HFFc6 (cell line): Measurements from ENCODE around the gene NLGN1. TPM values are rescaled to one million over a fixed set of nuclear protein-coding genes. Genes with fewer than 3 reads are reported as not detected.

Experiments used
- DNase-seq: peaks from one replicate; pipeline ENCODE4 v3.0.0-alpha.2; 2018
- H3K27ac Mint-ChIP-seq: 2 replicates; pipeline ENCODE4 v1.8.0; 2020; ENCODE audit warnings: mild to moderate bottlenecking, mixed read lengths
- H3K27me3 Mint-ChIP-seq: 2 replicates; pipeline ENCODE4 v1.8.0; 2021; ENCODE audit warnings: mild to moderate bottlenecking, moderate library complexity, mixed read lengths; ENCODE audit not compliant: insufficient read depth
- H3K36me3 Mint-ChIP-seq: 2 replicates; pipeline ENCODE4 v1.8.0; 2021; ENCODE audit warnings: low read depth, mixed read lengths
- H3K4me1 Mint-ChIP-seq: 2 replicates; pipeline ENCODE4 v1.8.0; 2020; ENCODE audit warnings: low read depth, mixed read lengths
- H3K4me3 Mint-ChIP-seq: 2 replicates; pipeline ENCODE4 v1.8.0; 2020; ENCODE audit warnings: mild to moderate bottlenecking, moderate library complexity, mixed read lengths
- H3K9me3 Mint-ChIP-seq: 2 replicates; pipeline ENCODE4 v1.8.0; 2020; ENCODE audit warnings: mild to moderate bottlenecking, mixed read lengths
- total RNA-seq, 6 experiments: library from RNA; stranded (reverse); fragmentation: NEBNext Ultra II Directional; extraction: Animal tissue kit (Norgen Biotek cat#: 25700); gene quantifications; 2 replicates in 1 of 6; 3 replicates in 5 of 6; pipeline ENCODE4 v1.2.3, GENCODE V29; 2021
- TF ChIP-seq, protein P1 (sequence below): fragments of 200-600 bp; sonication (generic); IDR thresholded peaks from 2 replicates; pipeline ENCODE4 v1.5.0; 2021; ENCODE audit warnings: antibody characterized with exemption, mild to moderate bottlenecking

The NLGN1 gene
- total RNA-seq, 6 experiments from 2014 or later, result 10.0 to 17.2 (median 15.7) TPM

DNA sequence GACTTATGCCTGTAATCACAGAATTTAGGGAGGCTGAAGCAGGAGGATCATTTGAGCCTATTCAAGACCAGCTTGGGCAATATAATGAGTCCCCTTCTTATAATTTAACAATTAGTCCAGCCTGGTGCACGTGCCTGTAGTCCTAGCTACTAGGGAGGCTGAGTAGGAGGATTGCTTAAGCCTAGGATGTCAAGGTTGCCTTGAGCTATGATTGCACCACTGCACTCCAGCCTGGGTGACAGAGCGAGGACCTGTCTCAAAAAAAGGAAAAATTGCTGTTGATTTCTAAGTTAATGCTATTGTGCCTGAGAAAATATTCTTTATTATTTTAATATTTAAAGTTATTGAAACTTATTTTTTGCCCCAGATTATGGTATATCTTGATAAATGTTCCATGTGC is 159.0 kb downstream of the NLGN1 start:
- no peak overlapping the region for H3K27ac Mint-ChIP-seq
- no peaks in the 10 kb centered on the region; the same call in 1 of the 2 replicates for H3K27me3 Mint-ChIP-seq
- no peak overlapping the region for H3K4me3 Mint-ChIP-seq
- TF ChIP-seq, protein P1, sequence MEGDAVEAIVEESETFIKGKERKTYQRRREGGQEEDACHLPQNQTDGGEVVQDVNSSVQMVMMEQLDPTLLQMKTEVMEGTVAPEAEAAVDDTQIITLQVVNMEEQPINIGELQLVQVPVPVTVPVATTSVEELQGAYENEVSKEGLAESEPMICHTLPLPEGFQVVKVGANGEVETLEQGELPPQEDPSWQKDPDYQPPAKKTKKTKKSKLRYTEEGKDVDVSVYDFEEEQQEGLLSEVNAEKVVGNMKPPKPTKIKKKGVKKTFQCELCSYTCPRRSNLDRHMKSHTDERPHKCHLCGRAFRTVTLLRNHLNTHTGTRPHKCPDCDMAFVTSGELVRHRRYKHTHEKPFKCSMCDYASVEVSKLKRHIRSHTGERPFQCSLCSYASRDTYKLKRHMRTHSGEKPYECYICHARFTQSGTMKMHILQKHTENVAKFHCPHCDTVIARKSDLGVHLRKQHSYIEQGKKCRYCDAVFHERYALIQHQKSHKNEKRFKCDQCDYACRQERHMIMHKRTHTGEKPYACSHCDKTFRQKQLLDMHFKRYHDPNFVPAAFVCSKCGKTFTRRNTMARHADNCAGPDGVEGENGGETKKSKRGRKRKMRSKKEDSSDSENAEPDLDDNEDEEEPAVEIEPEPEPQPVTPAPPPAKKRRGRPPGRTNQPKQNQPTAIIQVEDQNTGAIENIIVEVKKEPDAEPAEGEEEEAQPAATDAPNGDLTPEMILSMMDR, result no peak
- no peak for DNase-seq
- no peaks in the 10 kb centered on the region for H3K36me3 Mint-ChIP-seq
- H3K4me1 Mint-ChIP-seq, result peaks cover 26% of the 10 kb centered on the region
- H3K9me3 Mint-ChIP-seq, result no peaks in the 10 kb centered on the region

DNA sequence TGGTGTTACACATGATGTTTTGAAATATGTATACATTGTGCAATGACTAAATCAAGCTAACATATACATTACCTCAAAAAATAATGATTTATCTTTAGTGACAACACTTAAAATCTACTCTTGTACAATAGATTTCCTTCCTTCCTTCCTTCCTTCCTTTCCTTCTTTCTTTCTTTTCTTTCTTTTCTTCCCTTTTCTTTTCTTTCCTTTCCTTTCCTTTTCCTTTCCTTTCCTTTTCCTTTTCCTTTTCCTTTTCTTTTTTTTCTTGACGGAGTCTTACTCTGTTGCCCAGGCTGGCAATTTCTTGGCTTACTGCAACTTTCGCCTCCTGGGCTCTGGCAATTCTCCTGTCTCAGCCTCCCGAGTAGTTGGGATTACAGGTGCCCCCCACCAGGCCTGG is 170.5 kb downstream of the NLGN1 start:
- no peaks in the 10 kb centered on the region for H3K36me3 Mint-ChIP-seq
- no peaks in the 10 kb centered on the region for H3K9me3 Mint-ChIP-seq
- H3K4me3 Mint-ChIP-seq, result no peak overlapping the region
- H3K27me3 Mint-ChIP-seq, result no peaks in the 10 kb centered on the region; the same call in 1 of the 2 replicates
- H3K4me1 Mint-ChIP-seq, result no peaks in the 10 kb centered on the region
- TF ChIP-seq, protein P1, result no peak
- no peak overlapping the region for H3K27ac Mint-ChIP-seq
- DNase-seq, result no peak

DNA sequence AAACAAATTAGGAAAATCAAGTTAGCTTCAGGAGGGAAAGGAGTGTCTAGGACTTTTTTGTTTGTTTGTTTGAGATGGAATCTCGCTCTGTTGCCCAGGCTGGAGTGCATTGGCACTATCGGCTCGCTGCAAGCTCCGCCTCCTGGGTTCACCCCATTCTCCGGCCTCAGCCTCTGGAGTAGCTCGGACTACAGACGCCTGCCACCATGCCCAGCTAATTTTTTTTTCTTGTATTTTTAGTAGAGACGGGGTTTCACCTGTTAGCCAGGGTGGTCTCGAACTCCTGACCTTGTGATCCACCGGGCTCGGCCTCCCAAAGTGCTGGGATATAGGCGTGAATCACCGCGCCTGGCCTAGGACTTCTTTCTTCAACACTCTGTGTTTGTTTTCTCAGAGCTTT is 171.1 kb downstream of the NLGN1 start:
- Mint-ChIP-seq H3K4me1 (no peaks in the 10 kb centered on the region), H3K27me3 (no peaks in the 10 kb centered on the region; the same call in 1 of the 2 replicates), H3K4me3 (no peak overlapping the region), H3K27ac (no peak overlapping the region), H3K36me3 (no peaks in the 10 kb centered on the region), H3K9me3 (no peaks in the 10 kb centered on the region)
- DNase-seq, result no peak
- TF ChIP-seq, protein P1, result no peak

DNA sequence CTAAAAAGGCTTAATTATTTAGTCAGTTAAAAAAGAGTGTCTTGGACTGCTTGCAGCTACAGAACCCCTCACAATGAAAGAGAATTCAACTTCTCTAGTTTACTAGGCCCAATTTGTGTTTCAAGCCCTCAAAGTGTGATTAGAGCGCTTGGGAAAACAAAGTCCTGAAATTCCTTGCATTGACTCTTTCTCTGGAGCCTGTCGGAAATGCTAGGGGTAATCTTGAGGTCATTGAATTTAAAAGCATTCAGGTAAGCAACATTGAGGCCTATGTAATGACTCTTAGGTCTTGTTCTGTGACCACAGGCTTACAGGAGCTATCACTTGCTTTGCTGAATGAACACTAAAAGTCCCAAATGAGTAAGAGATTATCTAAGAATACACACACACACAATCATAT is 186.0 kb downstream of the NLGN1 start:
- Mint-ChIP-seq H3K4me1 (peaks cover 33% of the 10 kb centered on the region), H3K9me3 (no peaks in the 10 kb centered on the region), H3K4me3 (no peak overlapping the region), H3K27ac (no peak overlapping the region), H3K36me3 (no peaks in the 10 kb centered on the region), H3K27me3 (no peaks in the 10 kb centered on the region)
- no peak for DNase-seq
- TF ChIP-seq, protein P1, result no peak

DNA sequence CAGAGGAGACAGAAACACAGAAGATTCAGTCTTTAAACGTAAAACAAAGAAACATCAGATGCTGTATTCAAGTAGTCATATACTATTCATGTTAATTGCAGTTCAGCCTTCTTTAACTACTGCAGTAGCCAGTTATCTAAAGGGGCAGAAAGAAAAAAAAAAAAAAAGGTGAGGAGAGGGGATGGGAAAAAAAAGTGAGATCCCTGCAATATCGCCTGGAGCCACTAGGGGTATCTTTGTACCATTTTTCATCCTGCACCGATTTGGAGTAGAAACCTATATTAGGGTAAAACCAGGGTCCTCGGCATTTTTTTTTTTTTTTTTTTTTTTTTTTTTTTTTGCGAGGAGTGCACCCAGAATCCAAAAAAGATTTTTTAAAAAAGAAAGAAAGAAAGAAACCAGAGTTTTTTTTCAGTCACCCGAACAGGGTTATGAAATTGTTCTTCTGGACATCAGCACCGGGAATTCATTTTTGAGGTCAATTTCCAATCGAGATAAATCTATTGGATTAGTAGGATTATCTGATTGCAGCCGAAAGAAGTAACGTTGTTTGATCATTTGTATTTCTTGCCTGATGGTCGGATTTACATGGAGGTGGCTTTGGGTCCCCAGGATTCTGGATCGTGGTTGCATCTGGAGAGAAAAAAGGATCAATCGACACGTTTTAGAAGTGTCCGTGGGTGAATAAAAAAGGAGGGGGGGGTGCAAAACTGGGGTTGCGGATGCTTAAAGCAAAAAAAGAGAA is 186.7 kb downstream of the NLGN1 start:
- no peaks in the 10 kb centered on the region for H3K27me3 Mint-ChIP-seq
- TF ChIP-seq, protein P1, result peak; percentile 86
- H3K4me3 Mint-ChIP-seq, result peak overlapping the region; percentile 96
- H3K9me3 Mint-ChIP-seq, result no peaks in the 10 kb centered on the region
- H3K4me1 Mint-ChIP-seq, result peaks cover 34% of the 10 kb centered on the region
- peak overlapping the region; percentile 91 for H3K27ac Mint-ChIP-seq
- DNase-seq, result peak; percentile 56
- H3K36me3 Mint-ChIP-seq, result no peaks in the 10 kb centered on the region
